A549 (cell line): ENCODE data around the gene HAPLN2. TPM values are rescaled to one million over a fixed set of nuclear protein-coding genes. Genes with fewer than 3 reads are reported as not detected.
"Not testable (repeated sequence)": the region's sequence is repeated elsewhere in the genome, so short reads cannot be mapped to it uniquely, and the experiment has no call there.

ENCODE experiments used
- ATAC-seq, 2 experiments: fragments of 200-7000 bp in 1 of 2; fragments of >200 bp in 1 of 2; cut with Nextera tagmentation in 1 of 2; cut with Tn5 transposase in 1 of 2; 3 replicates each; pipeline versions ENCODE4 v1.8.0 to v1.9.1; 2018 to 2020; ENCODE audit warnings: mild to moderate bottlenecking in 1 of 2, moderate library complexity in 1 of 2
- CTCF ChIA-PET: fragments of 300-600 bp; sonication (Branson Sonifier 250); formaldehyde crosslinking; extraction: SDS; loops from one replicate; lab custom pipeline; 2021; ENCODE audit warnings: antibody characterized with exemption, inconsistent platforms; lab: Yijun Ruan, JAX
- POLR2A ChIA-PET: fragments of 350-600 bp; formaldehyde crosslinking; extraction: SDS; loops from one replicate; lab custom pipeline; 2021; ENCODE audit warnings: antibody characterized with exemption, inconsistent platforms; lab: Yijun Ruan, JAX
- DNase-seq, 2 experiments: peaks; one replicate each; pipeline versions ENCODE4 v3.0.0 to v3.0.0-alpha.2; 2011 to 2016; ENCODE audit warnings: low read depth in 1 of 2, low spot score in 1 of 2
- FAIRE-seq: peaks from 2 replicates; lab custom pipeline; 2011; peaks lifted over from hg19 to GRCh38; lab: Jason Lieb, UNC
- H3K27ac ChIP-seq, 2 experiments: fragments of >200 bp; sonication (Bioruptor Twin); formaldehyde crosslinking; 3 replicates each; pipeline ENCODE4 v1.5.1; 2016 to 2017
- H3K4me1 ChIP-seq: fragments of >200 bp; sonication (Bioruptor Twin); formaldehyde crosslinking; 3 replicates; pipeline ENCODE4 v1.6.1; 2016
- H3K4me2 ChIP-seq: fragments of >200 bp; sonication (Bioruptor Twin); formaldehyde crosslinking; 3 replicates; pipeline ENCODE4 v1.6.1; 2016
- H3K4me3 ChIP-seq: fragments of >200 bp; sonication (Bioruptor Twin); formaldehyde crosslinking; 3 replicates; pipeline ENCODE4 v1.5.1; 2016
- H3K9me3 ChIP-seq: fragments of >200 bp; sonication (Bioruptor Twin); formaldehyde crosslinking; 3 replicates; pipeline ENCODE4 v1.6.1; 2016
- BHLHE40 ChIP-seq: IDR thresholded peaks from 2 replicates; pipeline ENCODE4 v1.6.1; 2012; ENCODE audit warnings: low read depth, low read length, inconsistent platforms
- CBX2 ChIP-seq: fragments of 200-600 bp; sonication (generic); IDR thresholded peaks from 2 replicates; pipeline ENCODE4 v1.6.1; 2016; ENCODE audit warnings: low read depth, mild to moderate bottlenecking, borderline replicate concordance
- CBX8 ChIP-seq: fragments of 200-600 bp; sonication (generic); IDR thresholded peaks from 2 replicates; pipeline ENCODE4 v1.6.1; 2016
- CHD2 ChIP-seq: fragments of 150-350 bp; IDR thresholded peaks from 2 replicates; pipeline ENCODE4 v1.6.1; 2014; ENCODE audit warnings: low read length; ENCODE audit not compliant: partially characterized antibody
- EHF ChIP-seq: fragments of 250-450 bp; sonication (Bioruptor Pico); IDR thresholded peaks from 2 replicates; pipeline ENCODE4 v1.5.0; 2020; ENCODE audit warnings: mild to moderate bottlenecking
- FOSB ChIP-seq: fragments of 250-450 bp; sonication (Bioruptor Pico); IDR thresholded peaks from 2 replicates; pipeline ENCODE4 v1.5.0; 2020; ENCODE audit warnings: mild to moderate bottlenecking, moderate library complexity
- FOSL2 ChIP-seq, 2 experiments: fragments of 450-650 bp in 1 of 2; fragments of >200 bp in 1 of 2; sonication (Bioruptor Twin) in 1 of 2; formaldehyde crosslinking; IDR thresholded peaks; 2 replicates each; pipeline versions ENCODE4 v1.5.0 to v1.6.1; 2016 to 2020; ENCODE audit warnings: mild to moderate bottlenecking in 1 of 2, moderate library complexity in 1 of 2
- FOXS1 ChIP-seq: fragments of 250-450 bp; sonication (Bioruptor Pico); IDR thresholded peaks from 2 replicates; pipeline ENCODE4 v1.5.0; 2020; ENCODE audit warnings: mild to moderate bottlenecking, moderate library complexity
- HEYL ChIP-seq: fragments of 250-450 bp; sonication (Bioruptor Pico); IDR thresholded peaks from 2 replicates; pipeline ENCODE4 v1.8.0; 2021; ENCODE audit warnings: mild to moderate bottlenecking, moderate library complexity
- HOXA7 ChIP-seq: fragments of 250-450 bp; sonication (Bioruptor Pico); IDR thresholded peaks from 2 replicates; pipeline ENCODE4 v1.5.0; 2020; ENCODE audit warnings: mild to moderate bottlenecking, moderate library complexity
- HOXB5 ChIP-seq: fragments of 250-450 bp; sonication (Bioruptor Pico); IDR thresholded peaks from 2 replicates; pipeline ENCODE4 v1.5.0; 2020; ENCODE audit warnings: mild to moderate bottlenecking, moderate library complexity
- JUN ChIP-seq, 2 experiments: fragments of >200 bp; sonication (Bioruptor Twin); formaldehyde crosslinking; IDR thresholded peaks; 2 replicates in 1 of 2; 3 replicates in 1 of 2; pipeline ENCODE4 v1.6.1; 2016 to 2017
- KDM5A ChIP-seq: fragments of 200-600 bp; sonication (generic); IDR thresholded peaks from 2 replicates; pipeline ENCODE4 v1.6.1; 2016; ENCODE audit warnings: antibody characterized with exemption, mild to moderate bottlenecking
- MAZ ChIP-seq: fragments of 150-350 bp; IDR thresholded peaks from 2 replicates; pipeline ENCODE4 v1.6.1; 2014; ENCODE audit warnings: antibody characterized with exemption, low read depth, low read length, borderline replicate concordance
- MYC ChIP-seq: IDR thresholded peaks from 2 replicates; pipeline ENCODE4 v1.6.1; 2012; ENCODE audit warnings: mild to moderate bottlenecking, inconsistent platforms, low read length, improper control_type of control experiment, borderline replicate concordance
- NFE2L2 ChIP-seq: fragments of 150-350 bp; conservative IDR thresholded peaks from 2 replicates; pipeline ENCODE4 v1.6.1; 2014; ENCODE audit warnings: low read length
- NPAS2 ChIP-seq: fragments of 250-450 bp; sonication (Bioruptor Pico); IDR thresholded peaks from 2 replicates; pipeline ENCODE4 v1.8.0; 2022; ENCODE audit warnings: mild to moderate bottlenecking, moderate library complexity, borderline replicate concordance
- NR3C1 ChIP-seq: fragments of >200 bp; sonication (Bioruptor Twin); formaldehyde crosslinking; IDR thresholded peaks from 3 replicates; pipeline ENCODE4 v1.6.1; 2017
- RAD21 ChIP-seq, 2 experiments: fragments of >200 bp in 1 of 2; sonication (Bioruptor Twin) in 1 of 2; formaldehyde crosslinking in 1 of 2; IDR thresholded peaks in 1 of 2; conservative IDR thresholded peaks in 1 of 2; 2 replicates in 1 of 2; 3 replicates in 1 of 2; pipeline ENCODE4 v1.6.1; 2012 to 2018; ENCODE audit warnings: inconsistent platforms in 1 of 2
- RFX5 ChIP-seq: fragments of 450-650 bp; IDR thresholded peaks from 2 replicates; pipeline ENCODE4 v1.7.1; 2014; ENCODE audit warnings: antibody characterized with exemption, mild to moderate bottlenecking, moderate library complexity
- RNF2 ChIP-seq: fragments of 200-600 bp; sonication (generic); IDR thresholded peaks from 2 replicates; pipeline ENCODE4 v1.6.1; 2016; ENCODE audit warnings: low read depth, mild to moderate bottlenecking, antibody characterized with exemption, moderate library complexity, borderline replicate concordance
- SMC3 ChIP-seq: fragments of >200 bp; sonication (Bioruptor Twin); formaldehyde crosslinking; IDR thresholded peaks from 3 replicates; pipeline ENCODE4 v1.6.1; 2018; ENCODE audit warnings: inconsistent platforms
- TFCP2L1 ChIP-seq: fragments of 250-450 bp; sonication (Bioruptor Pico); IDR thresholded peaks from 2 replicates; pipeline ENCODE4 v1.5.0; 2021; ENCODE audit warnings: mild to moderate bottlenecking
- ZFP36 ChIP-seq: fragments of 450-650 bp; IDR thresholded peaks from 2 replicates; pipeline ENCODE4 v1.6.1; 2014; ENCODE audit warnings: borderline replicate concordance; ENCODE audit not compliant: partially characterized antibody
- WGBS: methylation state at CpG from one replicate; pipeline ENCODE4 v1.1.6; 2017; ENCODE audit errors: missing lambda C conversion rate; 5-methylcytosine and 5-hydroxymethylcytosine counted together
- polyA plus RNA-seq, 4 experiments: library from polyadenylated mRNA; depleted of rRNA in 3 of 4; stranded (reverse); fragments of >200 nt; fragmentation: RNase III in 1 of 4; extraction: RNeasy Plus Mini Kit Qiagen cat#74134 plus additional on column Dnase treatment in 1 of 4; gene quantifications; 2 replicates in 3 of 4; 3 replicates in 1 of 4; pipeline ENCODE4 v1.2.3, GENCODE V29; 2011 to 2017
- TF ChIP-seq, protein P1 (sequence below): fragments of >200 bp; sonication (Bioruptor Twin); formaldehyde crosslinking; IDR thresholded peaks from 3 replicates; pipeline ENCODE4 v1.5.1; 2016
- TF ChIP-seq, protein P2 (sequence below): IDR thresholded peaks from 2 replicates; pipeline ENCODE4 v1.6.1; 2012; ENCODE audit warnings: low read depth, borderline replicate concordance

Gene HAPLN2
- polyA plus RNA-seq, 2 of the 4 experiments (the other 2 are of a cell fraction): 0.10 to 0.23 TPM

DNA sequence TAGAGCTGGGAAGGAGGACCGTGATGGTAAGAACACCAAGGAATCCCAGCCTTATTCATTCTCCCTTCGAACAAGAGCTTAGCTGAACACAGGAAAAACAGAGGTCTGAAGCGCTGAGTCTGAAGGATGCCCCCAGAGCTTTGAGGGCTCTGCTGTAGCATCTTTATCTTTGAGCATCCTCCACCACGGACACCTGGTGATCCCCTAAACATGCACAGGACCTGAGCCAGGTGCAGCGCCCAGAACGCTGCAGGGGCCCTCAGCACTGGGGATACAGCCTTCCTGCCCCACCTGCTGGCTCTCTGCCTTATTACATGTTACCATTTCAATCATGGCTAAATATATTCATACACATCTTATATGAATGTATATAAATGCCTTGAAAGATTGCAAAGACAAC is 10.2 kb upstream of the HAPLN2 start:
- no peak overlapping the region for H3K27ac ChIP-seq
- H3K4me3 ChIP-seq: no peak overlapping the region
- DNase-seq (peak in 1 of 2 experiments; percentile 53), ATAC-seq (peak; percentile 94), FAIRE-seq (no peak)
- WGBS: 32% methylated on average over 6 of the region's 6 CpGs
- ChIA-PET POLR2A (interaction anchor here (1.8 kb wide), 1 partner anchor 151 kb away, joined by 7 read pairs; no protein-coding TSS in a partner anchor), CTCF (interaction anchor here (0.5 to 6.9 kb wide), 44 partner anchors 10 to 256 kb away, joined by 3 to 135 read pairs (median 6); partner anchors contain the start of genes HAPLN2, MEF2D, NAXE and TTC24)
- TF ChIP-seq SMC3 (peak; percentile 67), RAD21 (conservative IDR thresholded peaks at IDR 0.05 in 1 of 2, IDR thresholded peaks at IDR 0.05 in 1 of 2) (peak; percentile 68 to 75), KDM5A (no peak), CBX8 (no peak), HEYL (CRISPR knock-in tag) (no peak), NPAS2 (no peak), TFCP2L1 (CRISPR knock-in tag) (no peak), NFE2L2 (no peak), NR3C1 (no peak), FOXS1 (no peak)
- TF ChIP-seq, protein P1, sequence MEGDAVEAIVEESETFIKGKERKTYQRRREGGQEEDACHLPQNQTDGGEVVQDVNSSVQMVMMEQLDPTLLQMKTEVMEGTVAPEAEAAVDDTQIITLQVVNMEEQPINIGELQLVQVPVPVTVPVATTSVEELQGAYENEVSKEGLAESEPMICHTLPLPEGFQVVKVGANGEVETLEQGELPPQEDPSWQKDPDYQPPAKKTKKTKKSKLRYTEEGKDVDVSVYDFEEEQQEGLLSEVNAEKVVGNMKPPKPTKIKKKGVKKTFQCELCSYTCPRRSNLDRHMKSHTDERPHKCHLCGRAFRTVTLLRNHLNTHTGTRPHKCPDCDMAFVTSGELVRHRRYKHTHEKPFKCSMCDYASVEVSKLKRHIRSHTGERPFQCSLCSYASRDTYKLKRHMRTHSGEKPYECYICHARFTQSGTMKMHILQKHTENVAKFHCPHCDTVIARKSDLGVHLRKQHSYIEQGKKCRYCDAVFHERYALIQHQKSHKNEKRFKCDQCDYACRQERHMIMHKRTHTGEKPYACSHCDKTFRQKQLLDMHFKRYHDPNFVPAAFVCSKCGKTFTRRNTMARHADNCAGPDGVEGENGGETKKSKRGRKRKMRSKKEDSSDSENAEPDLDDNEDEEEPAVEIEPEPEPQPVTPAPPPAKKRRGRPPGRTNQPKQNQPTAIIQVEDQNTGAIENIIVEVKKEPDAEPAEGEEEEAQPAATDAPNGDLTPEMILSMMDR: peak; percentile 78
- H3K4me2 ChIP-seq: peak overlapping the region; percentile 71; the same call in 1 of the 3 replicates
- peaks cover 8% of the 10 kb centered on the region; the same call in 2 of the 3 replicates for H3K4me1 ChIP-seq
- H3K9me3 ChIP-seq: no peaks in the 10 kb centered on the region

DNA sequence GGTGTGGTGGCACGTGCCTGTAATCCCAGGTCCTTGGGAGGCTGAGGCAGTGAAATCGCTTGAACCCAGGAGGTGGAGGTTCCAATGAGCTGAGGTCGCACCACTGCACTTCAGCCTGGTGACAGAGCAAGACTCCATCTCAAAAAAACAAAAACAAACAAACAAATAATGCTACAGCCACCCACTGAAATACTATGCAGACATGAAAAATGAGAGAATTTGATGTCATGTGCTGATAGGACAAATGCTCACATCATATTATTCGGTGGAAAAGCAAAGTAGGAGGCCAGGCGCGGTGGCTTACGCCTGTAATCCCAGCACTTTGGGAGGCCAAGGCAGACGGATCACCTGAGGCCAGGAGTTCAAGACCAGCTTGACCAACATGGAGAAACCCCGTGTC is 9.1 kb upstream of the HAPLN2 start:
- FAIRE-seq, DNase-seq, H3K4me3 ChIP-seq, H3K9me3 ChIP-seq, H3K27ac ChIP-seq, ATAC-seq, H3K4me2 ChIP-seq, H3K4me1 ChIP-seq, POLR2A ChIA-PET: not testable (repeated sequence)
- CTCF ChIA-PET: interaction anchor here (0.7 to 25.7 kb wide), 12 partner anchors 9 to 282 kb away, joined by 3 to 495 read pairs (median 4); partner anchors contain the start of genes HAPLN2, NAXE and NES
- WGBS: 72% methylated on average over 9 of the region's 9 CpGs

DNA sequence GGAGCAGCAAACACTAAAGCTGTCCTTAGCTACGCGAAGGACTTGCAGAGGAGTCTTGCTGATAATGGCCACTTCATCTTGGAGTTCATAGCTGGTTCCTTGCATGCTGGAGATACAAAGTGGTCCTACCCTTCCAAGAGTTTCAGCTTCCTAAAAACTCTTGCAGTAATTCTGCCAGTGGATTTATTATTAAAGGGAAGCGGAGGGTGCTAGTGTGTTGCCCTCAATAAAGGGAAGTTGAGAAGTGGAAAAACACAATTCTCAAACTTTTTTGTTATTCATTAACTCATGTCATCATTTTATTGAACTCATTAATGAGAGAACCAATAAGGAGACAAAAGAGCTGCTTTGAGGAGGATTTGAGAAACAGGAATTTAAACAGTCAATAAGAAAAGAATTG is 6.5 kb upstream of the HAPLN2 start:
- Histone ChIP-seq H3K4me1 (peaks cover 20% of the 10 kb centered on the region), H3K9me3 (no peaks in the 10 kb centered on the region), H3K27ac (no peak overlapping the region), H3K4me3 (no peak overlapping the region), H3K4me2 (no peak overlapping the region)
- POLR2A ChIA-PET: no interaction called here
- DNase-seq: no peak
- no peak for ATAC-seq
- no peak for FAIRE-seq
- CTCF ChIA-PET: interaction anchor here (0.5 to 25.7 kb wide), 20 partner anchors 9 to 736 kb away, joined by 3 to 495 read pairs (median 4); partner anchors contain the start of genes NAXE, NES and TTC24
- 70% methylated on average over 3 of the region's 3 CpGs for WGBS
- no peak for TF ChIP-seq FOSB (CRISPR knock-in tag)
- no peak for TF ChIP-seq CBX2
- no peak for TF ChIP-seq RNF2
- TF ChIP-seq FOXS1: no peak
- TF ChIP-seq CHD2: no peak
- no peak for TF ChIP-seq NFE2L2
- TF ChIP-seq HOXA7 (CRISPR knock-in tag): no peak
- no peak for TF ChIP-seq RAD21 (conservative IDR thresholded peaks at IDR 0.05 in 1 of 2, IDR thresholded peaks at IDR 0.05 in 1 of 2)
- no peak for TF ChIP-seq EHF
- no peak for TF ChIP-seq RFX5
- no peak for TF ChIP-seq MAZ
- TF ChIP-seq, protein P2, sequence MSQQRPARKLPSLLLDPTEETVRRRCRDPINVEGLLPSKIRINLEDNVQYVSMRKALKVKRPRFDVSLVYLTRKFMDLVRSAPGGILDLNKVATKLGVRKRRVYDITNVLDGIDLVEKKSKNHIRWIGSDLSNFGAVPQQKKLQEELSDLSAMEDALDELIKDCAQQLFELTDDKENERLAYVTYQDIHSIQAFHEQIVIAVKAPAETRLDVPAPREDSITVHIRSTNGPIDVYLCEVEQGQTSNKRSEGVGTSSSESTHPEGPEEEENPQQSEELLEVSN: no peak
- no peak for TF ChIP-seq BHLHE40
- TF ChIP-seq MYC: no peak
- TF ChIP-seq HOXB5 (CRISPR knock-in tag): no peak
- no peak for TF ChIP-seq ZFP36
- TF ChIP-seq JUN (IDR thresholded peaks at IDR 0.05): no peak
- no peak for TF ChIP-seq FOSL2 (IDR thresholded peaks at IDR 0.05)
- no peak for TF ChIP-seq FOSL2 (CRISPR knock-in tag; IDR thresholded peaks at IDR 0.05)
